ENCODE results near the gene TENM3.

TENM3 gene

DNA sequence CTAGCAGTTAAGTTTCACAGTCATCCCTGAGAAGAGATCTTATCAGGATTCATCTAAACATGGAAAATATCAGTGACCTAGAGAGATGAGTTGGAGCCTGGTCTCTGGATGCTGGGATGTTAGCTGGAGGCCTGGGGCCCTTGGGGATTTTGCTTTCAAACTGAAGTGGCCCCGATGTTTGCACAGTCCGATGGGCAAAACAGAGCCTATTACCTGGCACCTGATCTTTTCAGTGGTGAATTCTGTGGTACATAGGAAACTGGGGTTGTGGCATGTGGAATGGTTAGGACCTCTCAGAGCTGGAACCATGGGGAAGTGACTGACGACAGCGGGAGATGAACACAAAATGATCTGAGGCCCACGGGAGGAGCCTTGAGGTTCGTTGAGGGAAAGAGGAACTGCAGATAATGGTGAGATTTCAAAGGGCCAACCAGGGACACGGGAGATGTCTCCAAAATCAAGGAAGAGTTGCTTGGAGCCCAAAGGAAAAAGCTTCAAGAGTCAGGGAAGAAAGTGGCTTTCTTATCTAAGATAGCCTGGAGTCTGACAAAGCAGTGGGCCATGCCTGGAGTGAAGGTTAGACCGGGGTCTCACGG, 17.8 kb upstream of the TENM3 start:
- Histone ChIP-seq H3F3A (ENCODE audit: insufficient read depth, low read length) (no peaks in the 10 kb centered on the region), H3K27ac (ENCODE audit: low read depth, low read length, poor library complexity, severe bottlenecking) (no peak overlapping the region), H3K9me3 (ENCODE audit: low read length) (no peaks in the 10 kb centered on the region), H2AFZ (ENCODE audit: low read length) (no peak overlapping the region), H3K4me3 (ENCODE audit: low read depth, low read length, poor library complexity, severe bottlenecking) (no peak overlapping the region), H3K27me3 (ENCODE audit: insufficient read depth, low read length) (no peaks in the 10 kb centered on the region), H4K20me1 (ENCODE audit: insufficient read depth, low read length) (no peaks in the 10 kb centered on the region), H3K4me2 (ENCODE audit: low read length) (no peak overlapping the region), H3K9me2 (ENCODE audit: low read depth, low read length) (no peaks in the 10 kb centered on the region), H3K36me3 (ENCODE audit: insufficient read depth, low read length) (no peaks in the 10 kb centered on the region), H3K79me2 (ENCODE audit: insufficient read depth, low read length) (no peaks in the 10 kb centered on the region), H3K4me1 (ENCODE audit: insufficient read depth, low read length, severe bottlenecking) (no peaks in the 10 kb centered on the region), H3K9ac (ENCODE audit: low read length) (no peak overlapping the region)
- TF ChIP-seq, protein P1, sequence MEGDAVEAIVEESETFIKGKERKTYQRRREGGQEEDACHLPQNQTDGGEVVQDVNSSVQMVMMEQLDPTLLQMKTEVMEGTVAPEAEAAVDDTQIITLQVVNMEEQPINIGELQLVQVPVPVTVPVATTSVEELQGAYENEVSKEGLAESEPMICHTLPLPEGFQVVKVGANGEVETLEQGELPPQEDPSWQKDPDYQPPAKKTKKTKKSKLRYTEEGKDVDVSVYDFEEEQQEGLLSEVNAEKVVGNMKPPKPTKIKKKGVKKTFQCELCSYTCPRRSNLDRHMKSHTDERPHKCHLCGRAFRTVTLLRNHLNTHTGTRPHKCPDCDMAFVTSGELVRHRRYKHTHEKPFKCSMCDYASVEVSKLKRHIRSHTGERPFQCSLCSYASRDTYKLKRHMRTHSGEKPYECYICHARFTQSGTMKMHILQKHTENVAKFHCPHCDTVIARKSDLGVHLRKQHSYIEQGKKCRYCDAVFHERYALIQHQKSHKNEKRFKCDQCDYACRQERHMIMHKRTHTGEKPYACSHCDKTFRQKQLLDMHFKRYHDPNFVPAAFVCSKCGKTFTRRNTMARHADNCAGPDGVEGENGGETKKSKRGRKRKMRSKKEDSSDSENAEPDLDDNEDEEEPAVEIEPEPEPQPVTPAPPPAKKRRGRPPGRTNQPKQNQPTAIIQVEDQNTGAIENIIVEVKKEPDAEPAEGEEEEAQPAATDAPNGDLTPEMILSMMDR (IDR thresholded peaks at IDR 0.05; ENCODE audit: low read length), result no peak
- TF ChIP-seq EZH2 (IDR thresholded peaks at IDR 0.05; ENCODE audit: borderline replicate concordance, low read length), result no peak

- no peak overlapping the region for H3K4me3 ChIP-seq (ENCODE audit: low read depth, low read length, poor library complexity, severe bottlenecking)
- no peaks in the 10 kb centered on the region for H3K79me2 ChIP-seq (ENCODE audit: insufficient read depth, low read length)
- no peaks in the 10 kb centered on the region for H3F3A ChIP-seq (ENCODE audit: insufficient read depth, low read length)
- no peak overlapping the region for H3K4me2 ChIP-seq (ENCODE audit: low read length)
- no peaks in the 10 kb centered on the region for H4K20me1 ChIP-seq (ENCODE audit: insufficient read depth, low read length)
- no peaks in the 10 kb centered on the region for H3K9me2 ChIP-seq (ENCODE audit: low read depth, low read length)
- no peak overlapping the region for H2AFZ ChIP-seq (ENCODE audit: low read length)
- no peaks in the 10 kb centered on the region for H3K4me1 ChIP-seq (ENCODE audit: insufficient read depth, low read length, severe bottlenecking)
- H3K27ac ChIP-seq (ENCODE audit: low read depth, low read length, poor library complexity, severe bottlenecking), result no peak overlapping the region
- H3K27me3 ChIP-seq (ENCODE audit: insufficient read depth, low read length), result no peaks in the 10 kb centered on the region
- no peaks in the 10 kb centered on the region for H3K36me3 ChIP-seq (ENCODE audit: insufficient read depth, low read length)
- TF ChIP-seq EZH2 (IDR thresholded peaks at IDR 0.05; ENCODE audit: borderline replicate concordance, low read length), result no peak
- TF ChIP-seq, protein P1 (IDR thresholded peaks at IDR 0.05; ENCODE audit: low read length), result no peak
- no peaks in the 10 kb centered on the region for H3K9me3 ChIP-seq (ENCODE audit: low read length)
- no peak overlapping the region for H3K9ac ChIP-seq (ENCODE audit: low read length)
Observed at GRCh38 chr4:182227611-182228010, 15.6 kb upstream of the TENM3 start.

DNA sequence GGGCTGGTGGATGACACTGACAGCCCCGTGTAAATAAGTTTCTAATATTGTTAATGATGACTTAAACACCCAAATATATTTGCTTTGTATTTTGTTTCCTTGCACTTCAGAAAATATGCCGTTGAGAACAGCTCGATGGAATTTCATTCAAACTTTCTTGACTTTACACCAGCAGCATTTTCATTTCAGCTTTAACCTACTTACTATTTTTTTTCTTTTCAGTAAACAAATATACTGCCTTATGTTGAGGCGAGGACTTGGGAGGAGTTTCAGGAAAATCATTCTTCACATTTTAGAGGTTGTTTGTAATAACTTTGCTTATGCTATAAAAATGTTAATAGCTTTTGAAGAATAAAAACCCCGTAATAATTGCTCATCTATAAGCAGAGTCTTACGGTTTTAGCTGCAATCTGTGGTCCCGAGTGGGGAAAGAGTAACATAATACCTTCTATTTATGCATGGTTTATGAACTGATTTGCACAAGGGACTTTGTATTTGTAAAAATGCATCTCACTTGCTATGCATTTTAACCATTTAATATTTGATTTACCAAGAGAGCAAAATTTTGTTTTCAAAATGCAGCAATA, 14.1 kb upstream of the TENM3 start:
- Histone ChIP-seq H3K4me2 (ENCODE audit: low read length) (no peak overlapping the region), H2AFZ (ENCODE audit: low read length) (no peak overlapping the region), H3F3A (ENCODE audit: insufficient read depth, low read length) (no peaks in the 10 kb centered on the region), H3K4me3 (ENCODE audit: low read depth, low read length, poor library complexity, severe bottlenecking) (no peak overlapping the region), H3K27ac (ENCODE audit: low read depth, low read length, poor library complexity, severe bottlenecking) (no peak overlapping the region), H4K20me1 (ENCODE audit: insufficient read depth, low read length) (no peaks in the 10 kb centered on the region), H3K4me1 (ENCODE audit: insufficient read depth, low read length, severe bottlenecking) (no peaks in the 10 kb centered on the region), H3K9me2 (ENCODE audit: low read depth, low read length) (no peaks in the 10 kb centered on the region), H3K9me3 (ENCODE audit: low read length) (no peaks in the 10 kb centered on the region), H3K27me3 (ENCODE audit: insufficient read depth, low read length) (no peaks in the 10 kb centered on the region), H3K79me2 (ENCODE audit: insufficient read depth, low read length) (no peaks in the 10 kb centered on the region), H3K36me3 (ENCODE audit: insufficient read depth, low read length) (no peaks in the 10 kb centered on the region), H3K9ac (ENCODE audit: low read length) (no peak overlapping the region)
- TF ChIP-seq EZH2 (IDR thresholded peaks at IDR 0.05; ENCODE audit: borderline replicate concordance, low read length), result no peak
- TF ChIP-seq, protein P1 (IDR thresholded peaks at IDR 0.05; ENCODE audit: low read length), result no peak
